Neural cell (in vitro differentiated cells): ENCODE data around the gene CHPF. TPM values are rescaled to one million over a fixed set of nuclear protein-coding genes. Genes with fewer than 3 reads are reported as not detected.

Experiments used
- H2AFZ ChIP-seq: fragments of 200-600, 300-800 bp; sonication (generic), shearing (Covaris generic); 2 replicates; pipeline ENCODE4 v1.6.0; 2014; ENCODE audit warnings: low read depth, mild to moderate bottlenecking, antibody characterized with exemption, low read length, moderate library complexity
- H3F3A ChIP-seq: fragments of 200-600 bp; shearing (Covaris generic); 2 replicates; pipeline ENCODE4 v1.6.1; 2016; ENCODE audit warnings: mild to moderate bottlenecking, moderate library complexity, mixed read lengths, antibody characterized with exemption, low read length; ENCODE audit not compliant: insufficient read depth, poor library complexity, severe bottlenecking
- H3K27ac ChIP-seq: fragments of 200-600, 300-800 bp; sonication (generic), shearing (Covaris generic); 2 replicates; pipeline ENCODE4 v1.5.1; 2014; ENCODE audit warnings: mild to moderate bottlenecking, low read length, moderate library complexity
- H3K27me3 ChIP-seq: fragments of 300-800, 200-600 bp; sonication (generic), shearing (Covaris generic); 2 replicates; pipeline ENCODE4 v1.6.0; 2014; ENCODE audit warnings: mild to moderate bottlenecking, low read depth, low read length, moderate library complexity; ENCODE audit not compliant: insufficient read depth
- H3K36me3 ChIP-seq: fragments of 300-800, 200-600 bp; sonication (generic), shearing (Covaris generic); 2 replicates; pipeline ENCODE4 v1.5.1; 2014; ENCODE audit warnings: mild to moderate bottlenecking, antibody characterized with exemption, low read length, moderate library complexity; ENCODE audit not compliant: insufficient read depth
- H3K4me2 ChIP-seq: fragments of 300-800, 200-600 bp; sonication (generic), shearing (Covaris generic); 2 replicates; pipeline ENCODE4 v1.6.0; 2014; ENCODE audit warnings: mild to moderate bottlenecking, low read length
- H3K4me3 ChIP-seq: fragments of 300-800, 200-600 bp; sonication (generic), shearing (Covaris generic); 2 replicates; pipeline ENCODE4 v1.5.1; 2014; ENCODE audit warnings: mild to moderate bottlenecking, low read length, moderate library complexity
- H3K79me2 ChIP-seq: fragments of 200-600 bp; shearing (Covaris generic); replicated peaks from 2 replicates; pipeline ENCODE4 v1.6.0; 2014; ENCODE audit warnings: mild to moderate bottlenecking, low read length, moderate library complexity; ENCODE audit not compliant: insufficient read depth
- H3K9ac ChIP-seq: fragments of 300-800, 200-600 bp; sonication (generic), shearing (Covaris generic); 2 replicates; pipeline ENCODE4 v1.6.1; 2016; ENCODE audit warnings: mild to moderate bottlenecking, low read length, mixed read lengths
- H3K9me2 ChIP-seq: fragments of 200-600 bp; shearing (Covaris generic); 2 replicates; pipeline ENCODE4 v1.6.1; 2016; ENCODE audit warnings: mild to moderate bottlenecking, low read length, mixed read lengths; ENCODE audit not compliant: insufficient read depth
- H3K9me3 ChIP-seq: fragments of 200-600, 300-800 bp; sonication (generic), shearing (Covaris generic); 2 replicates; pipeline ENCODE4 v1.6.1; 2016; ENCODE audit warnings: mild to moderate bottlenecking, mixed run types, low read length, moderate library complexity, mixed read lengths
- H4K20me1 ChIP-seq: fragments of 200-600 bp; shearing (Covaris generic); 2 replicates; pipeline ENCODE4 v1.6.1; 2016; ENCODE audit warnings: mild to moderate bottlenecking, mixed run types; ENCODE audit not compliant: insufficient read depth
- CTCF ChIP-seq: fragments of 450-650 bp; IDR thresholded peaks from 2 replicates; pipeline ENCODE4 v1.5.1; 2014; ENCODE audit warnings: antibody characterized with exemption, mild to moderate bottlenecking, moderate library complexity; ENCODE audit not compliant: poor library complexity, severe bottlenecking
- EP300 ChIP-seq: fragments of 450-650 bp; conservative IDR thresholded peaks from 2 replicates; pipeline ENCODE4 v1.6.1; 2014; ENCODE audit warnings: antibody characterized with exemption, mild to moderate bottlenecking, moderate library complexity; ENCODE audit not compliant: poor library complexity, severe bottlenecking
- EZH2 ChIP-seq: fragments of 200-600, 300-800 bp; shearing (Covaris generic), sonication (generic); IDR thresholded peaks from 2 replicates; pipeline ENCODE4 v1.6.1; 2014; ENCODE audit warnings: antibody characterized with exemption, low read length, borderline replicate concordance, mild to moderate bottlenecking; ENCODE audit not compliant: insufficient read depth, poor library complexity, severe bottlenecking
- MXI1 ChIP-seq: fragments of 450-650 bp; conservative IDR thresholded peaks from 2 replicates; pipeline ENCODE4 v1.6.1; 2014; ENCODE audit warnings: antibody characterized with exemption, mild to moderate bottlenecking; ENCODE audit not compliant: poor library complexity, severe bottlenecking
- RAD21 ChIP-seq: fragments of 450-650 bp; conservative IDR thresholded peaks from 2 replicates; pipeline ENCODE4 v1.6.1; 2014; ENCODE audit warnings: antibody characterized with exemption, mild to moderate bottlenecking, moderate library complexity
- REST ChIP-seq: IDR thresholded peaks from 2 replicates; pipeline ENCODE4 v1.6.1; 2012; ENCODE audit warnings: borderline replicate concordance
- SMC3 ChIP-seq: fragments of 450-650 bp; conservative IDR thresholded peaks from 2 replicates; pipeline ENCODE4 v1.6.1; 2014; ENCODE audit warnings: antibody characterized with exemption, mild to moderate bottlenecking, moderate library complexity; ENCODE audit not compliant: poor library complexity
- polyA plus RNA-seq: library from polyadenylated mRNA; depleted of rRNA; stranded (reverse); fragments of >200 nt; gene quantifications from 2 replicates; pipeline ENCODE4 v1.2.3, GENCODE V29; 2014

The CHPF gene
- polyA plus RNA-seq, 1 donor from 2014 or later: 28.6 TPM

GRCh38 chr2:219510512-219511135 lies 33.0 kb downstream of the CHPF start:
- no peak overlapping the region for H2AFZ ChIP-seq
- peak overlapping the region; percentile 9 for H3K9ac ChIP-seq
- H3K4me3 ChIP-seq: no peak overlapping the region
- H3K36me3 ChIP-seq: no peaks in the 10 kb centered on the region
- no peak overlapping the region for H3K27ac ChIP-seq
- H3K4me2 ChIP-seq: no peak overlapping the region
- H3K9me3 ChIP-seq: no peaks in the 10 kb centered on the region
- H4K20me1 ChIP-seq: no peaks in the 10 kb centered on the region
- H3K9me2 ChIP-seq: no peaks in the 10 kb centered on the region
- TF ChIP-seq RAD21: no peak
- no peak for TF ChIP-seq REST
- no peak for TF ChIP-seq EZH2
- no peak for TF ChIP-seq EP300
- no peaks in the 10 kb centered on the region for H3F3A ChIP-seq
- no peaks in the 10 kb centered on the region for H3K79me2 ChIP-seq
- no peaks in the 10 kb centered on the region for H3K27me3 ChIP-seq

GRCh38 chr2:219509780-219510511 lies 33.7 kb downstream of the CHPF start:
- Histone ChIP-seq H3K9me2 (no peaks in the 10 kb centered on the region), H4K20me1 (no peaks in the 10 kb centered on the region), H3K27me3 (no peaks in the 10 kb centered on the region), H3K27ac (no peak overlapping the region), H3F3A (no peaks in the 10 kb centered on the region), H3K4me2 (no peak overlapping the region), H3K79me2 (no peaks in the 10 kb centered on the region), H3K4me3 (no peak overlapping the region), H2AFZ (no peak overlapping the region), H3K9me3 (no peaks in the 10 kb centered on the region), H3K9ac (peak overlapping the region; percentile 9), H3K36me3 (no peaks in the 10 kb centered on the region)
- TF ChIP-seq CTCF: peak; percentile 69
- TF ChIP-seq RAD21: peak; percentile 32
- peak; percentile 26 for TF ChIP-seq SMC3
- TF ChIP-seq REST: no peak
- no peak for TF ChIP-seq MXI1
